RWPE1 (cell line): Measurements from ENCODE around the gene ZBTB12.
A peak's percentile ranks its signal among the peaks of the same experiment; 100 is the strongest.
"Not testable (repeated sequence)": the region's sequence is repeated elsewhere in the genome, so short reads cannot be mapped to it uniquely, and the experiment has no call there.

Experiments used
- CTCF ChIA-PET: fragments of 350-600 bp; sonication (Branson Sonifier 250); formaldehyde crosslinking; extraction: SDS; loops from one replicate; lab custom pipeline; 2021; lab: Yijun Ruan, JAX
- POLR2A ChIA-PET: fragments of 400-600 bp; formaldehyde crosslinking; extraction: SDS; loops from one replicate; lab custom pipeline; 2020; ENCODE audit warnings: antibody characterized with exemption; ENCODE audit not compliant: low non-redundant PET; lab: Yijun Ruan, JAX
- DNase-seq: peaks from one replicate; pipeline ENCODE4 v3.0.0; 2012; ENCODE audit warnings: low spot score
- H3K27ac ChIP-seq: fragments of 450-650 bp; 2 replicates; pipeline ENCODE4 v1.5.1; 2017
- TF ChIP-seq, protein P1 (sequence below): fragments of 450-650 bp; conservative IDR thresholded peaks from 2 replicates; pipeline ENCODE4 v1.5.1; 2017; ENCODE audit warnings: low read depth, mild to moderate bottlenecking

Gene ZBTB12

DNA sequence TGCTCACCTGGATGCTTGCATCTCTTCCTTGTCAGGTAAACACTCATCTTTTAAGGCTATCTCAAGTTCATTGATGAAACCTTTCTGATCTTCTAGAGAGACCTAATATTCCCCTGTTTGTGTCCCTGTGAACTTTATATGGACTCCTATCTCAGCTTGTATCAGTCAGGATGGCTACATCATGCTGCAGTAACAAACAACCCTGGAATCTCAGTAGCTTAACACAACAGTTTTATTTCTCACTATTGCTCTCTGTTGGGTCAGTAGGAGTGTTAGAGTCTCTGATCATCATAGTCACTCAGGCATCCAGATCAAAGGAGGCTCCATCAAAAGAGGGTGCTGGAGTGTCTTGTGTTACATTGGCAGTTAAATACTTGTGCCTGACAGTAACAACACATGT is 13.5 kb upstream of the ZBTB12 start:
- ChIA-PET CTCF (interaction anchor here (0.7 kb wide), 1 partner anchor 198 kb away, joined by 3 read pairs; no protein-coding TSS in a partner anchor), POLR2A (no interaction called here)
- no peak overlapping the region for H3K27ac ChIP-seq
- TF ChIP-seq, protein P1, sequence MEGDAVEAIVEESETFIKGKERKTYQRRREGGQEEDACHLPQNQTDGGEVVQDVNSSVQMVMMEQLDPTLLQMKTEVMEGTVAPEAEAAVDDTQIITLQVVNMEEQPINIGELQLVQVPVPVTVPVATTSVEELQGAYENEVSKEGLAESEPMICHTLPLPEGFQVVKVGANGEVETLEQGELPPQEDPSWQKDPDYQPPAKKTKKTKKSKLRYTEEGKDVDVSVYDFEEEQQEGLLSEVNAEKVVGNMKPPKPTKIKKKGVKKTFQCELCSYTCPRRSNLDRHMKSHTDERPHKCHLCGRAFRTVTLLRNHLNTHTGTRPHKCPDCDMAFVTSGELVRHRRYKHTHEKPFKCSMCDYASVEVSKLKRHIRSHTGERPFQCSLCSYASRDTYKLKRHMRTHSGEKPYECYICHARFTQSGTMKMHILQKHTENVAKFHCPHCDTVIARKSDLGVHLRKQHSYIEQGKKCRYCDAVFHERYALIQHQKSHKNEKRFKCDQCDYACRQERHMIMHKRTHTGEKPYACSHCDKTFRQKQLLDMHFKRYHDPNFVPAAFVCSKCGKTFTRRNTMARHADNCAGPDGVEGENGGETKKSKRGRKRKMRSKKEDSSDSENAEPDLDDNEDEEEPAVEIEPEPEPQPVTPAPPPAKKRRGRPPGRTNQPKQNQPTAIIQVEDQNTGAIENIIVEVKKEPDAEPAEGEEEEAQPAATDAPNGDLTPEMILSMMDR: no peak
- no peak for DNase-seq

DNA sequence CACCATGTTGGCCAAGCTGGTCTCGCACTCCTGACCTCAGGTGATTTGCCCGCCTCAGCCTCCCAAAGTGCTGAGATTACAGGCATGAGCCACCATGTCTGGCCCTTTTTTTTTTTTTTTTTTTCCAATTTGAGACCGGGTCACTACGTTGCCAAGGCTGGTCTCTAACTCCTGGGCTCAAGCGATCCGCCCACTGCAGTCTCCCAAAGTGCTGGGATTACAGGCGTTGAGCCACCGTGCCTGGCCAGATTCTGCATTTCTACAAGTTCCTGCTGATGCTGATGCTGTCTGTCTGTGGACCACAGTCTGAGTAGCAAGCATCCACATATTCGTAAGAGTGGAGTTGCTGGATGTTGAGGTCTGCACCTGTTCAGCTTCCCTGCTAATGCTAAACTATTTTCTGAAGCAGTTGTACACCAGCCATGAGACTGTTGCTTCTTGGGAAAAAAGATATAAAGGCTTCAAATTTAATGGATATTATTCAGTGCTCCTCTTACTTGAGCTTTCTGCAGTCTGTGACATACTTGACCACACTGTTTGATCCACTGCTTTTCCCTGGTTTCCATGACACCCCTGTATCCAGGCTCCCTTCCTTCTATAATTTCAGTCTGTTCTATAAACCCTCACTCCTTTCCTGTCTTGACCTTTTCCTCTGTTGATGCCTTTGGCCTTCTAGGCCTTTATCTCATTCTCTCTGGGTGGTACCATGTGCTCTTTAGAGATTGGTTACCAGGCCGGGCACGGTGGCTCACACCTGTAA is 10.1 kb upstream of the ZBTB12 start:
- DNase-seq: no peak
- ChIA-PET CTCF (no interaction called here), POLR2A (interaction anchor here (0.6 to 0.9 kb wide), 2 partner anchors 194 to 1663 kb away, joined by 4 read pairs; no protein-coding TSS in a partner anchor)
- peak overlapping the region; percentile 77 for H3K27ac ChIP-seq
- TF ChIP-seq, protein P1: no peak

DNA sequence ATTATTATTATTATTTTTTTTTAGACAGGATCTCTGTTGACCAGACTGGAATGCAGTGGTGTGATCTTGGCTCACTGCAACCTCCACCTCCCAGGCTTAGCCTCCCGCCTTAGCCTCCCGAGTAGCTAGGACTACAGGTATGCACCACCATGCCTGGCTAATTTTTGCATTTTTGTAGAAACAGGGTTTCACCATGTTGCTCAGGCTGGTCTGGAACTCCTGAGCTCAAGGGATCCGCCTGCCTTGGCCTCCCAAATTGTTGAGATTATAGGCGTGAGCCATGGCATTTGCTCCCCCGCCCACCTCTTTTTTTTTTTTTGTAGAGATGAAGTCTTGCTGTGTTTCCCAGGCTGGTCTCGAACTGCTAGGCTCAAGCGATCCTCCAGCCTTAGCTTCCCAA is 7.4 kb upstream of the ZBTB12 start:
- CTCF ChIA-PET: interaction anchor here (0.6 to 0.7 kb wide), 2 partner anchors 139 to 963 kb away, joined by 3 to 9 read pairs; no protein-coding TSS in a partner anchor
- H3K27ac ChIP-seq, DNase-seq, POLR2A ChIA-PET: not testable (repeated sequence)

DNA sequence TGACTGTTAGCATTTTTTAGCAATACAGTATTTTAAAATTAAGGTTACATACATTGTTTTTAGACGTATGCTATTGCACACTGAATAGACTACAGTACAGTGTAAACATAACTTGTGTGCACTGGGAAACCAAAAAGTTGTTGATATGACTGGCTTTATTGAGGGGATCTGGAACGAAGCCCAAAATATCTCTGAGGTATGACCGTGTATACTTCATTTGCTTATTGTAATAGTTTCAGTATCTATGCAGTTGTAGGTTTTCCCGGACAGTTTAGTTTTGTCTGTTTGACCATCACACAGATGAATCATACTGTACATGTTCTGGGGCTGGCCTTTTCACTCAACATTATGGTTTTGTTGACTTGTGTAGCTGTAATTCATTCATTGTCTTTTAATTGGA is 6.9 kb upstream of the ZBTB12 start:
- CTCF ChIA-PET: no interaction called here
- TF ChIP-seq, protein P1: no peak
- POLR2A ChIA-PET: interaction anchor here (0.7 kb wide), 1 partner anchor 344 kb away, joined by 4 read pairs; no protein-coding TSS in a partner anchor
- no peak for DNase-seq
- no peak overlapping the region for H3K27ac ChIP-seq

DNA sequence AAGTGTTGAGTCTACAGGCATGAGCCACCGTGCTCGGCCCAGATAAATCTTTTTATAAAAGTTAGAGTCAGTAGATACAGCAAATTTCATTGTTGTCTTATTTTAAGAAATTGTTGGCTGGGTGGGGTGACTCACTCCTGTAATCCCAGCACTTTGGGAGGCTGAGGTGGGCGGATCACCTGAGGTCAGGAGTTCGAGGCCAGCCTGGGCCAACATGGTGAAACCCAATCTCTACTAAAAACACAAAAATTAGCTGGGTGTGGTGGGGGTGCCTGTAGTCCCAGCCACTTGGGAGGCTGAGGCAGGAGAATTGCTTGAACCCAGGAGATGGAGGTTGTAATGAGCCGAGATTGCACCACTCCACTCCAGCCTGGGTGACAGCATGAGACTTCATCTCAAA is 6.4 kb upstream of the ZBTB12 start:
- POLR2A ChIA-PET: interaction anchor here (0.7 kb wide), 2 partner anchors 38 to 343 kb away, joined by 4 to 8 read pairs; partner anchors contain the start of gene CFB
- H3K27ac ChIP-seq, CTCF ChIA-PET, DNase-seq: not testable (repeated sequence)

DNA sequence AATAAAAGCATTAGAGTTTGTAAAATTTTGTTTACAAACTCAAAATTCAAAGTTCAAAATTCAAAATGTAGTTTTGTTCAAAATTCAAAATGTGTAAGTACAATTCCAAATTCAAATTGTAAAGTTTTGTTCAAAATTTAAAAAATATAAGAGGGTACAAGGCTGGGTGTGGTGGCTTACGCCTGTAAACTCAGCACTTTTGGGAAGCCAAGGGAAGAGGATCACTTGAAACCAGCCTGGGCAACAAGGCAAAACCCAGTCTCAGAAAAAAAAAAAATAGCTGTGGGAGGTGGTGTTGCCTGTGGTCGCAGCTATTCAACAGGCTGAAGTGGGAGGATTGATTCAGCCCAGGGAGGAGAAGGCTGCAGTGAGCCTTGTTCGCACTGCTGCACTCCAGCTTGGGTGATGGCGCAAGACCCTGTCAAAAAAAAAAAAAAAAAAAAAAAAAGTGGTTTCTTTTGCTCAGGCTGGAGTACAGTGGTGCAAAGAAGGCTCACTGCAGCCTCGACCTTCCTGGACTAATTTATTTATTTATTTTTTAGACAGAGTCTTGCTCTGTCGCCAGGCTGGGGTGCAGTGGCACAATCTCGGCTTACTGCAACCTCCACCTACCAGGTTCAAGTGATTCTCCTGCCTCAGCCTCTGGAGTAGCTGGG is 5.4 kb upstream of the ZBTB12 start:
- DNase-seq: no peak
- CTCF ChIA-PET: no interaction called here
- POLR2A ChIA-PET: interaction anchor here (0.6 to 0.7 kb wide), 2 partner anchors 39 to 43 kb away, joined by 6 to 8 read pairs; partner anchors contain the start of gene CFB
- H3K27ac ChIP-seq: no peak overlapping the region
- TF ChIP-seq, protein P1: no peak

DNA sequence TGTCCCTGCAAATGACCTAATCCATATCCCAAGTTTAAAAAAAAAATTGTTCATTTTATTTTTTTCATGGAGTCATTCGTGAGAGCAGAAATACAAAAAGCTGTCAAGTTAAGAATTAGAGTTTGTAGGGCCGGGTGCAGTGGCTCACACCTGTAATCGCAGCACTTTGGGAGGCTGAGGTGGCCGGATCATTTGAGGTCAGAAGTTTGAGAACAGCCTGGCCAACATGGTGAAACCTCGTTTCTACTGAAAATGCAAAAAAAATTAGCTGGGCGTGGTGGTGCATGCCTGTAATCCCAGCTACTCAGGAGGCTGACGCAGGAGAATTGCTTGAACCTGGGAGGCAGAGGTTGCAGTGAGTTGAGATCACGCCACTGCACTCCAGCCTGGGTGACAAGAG is 4.8 kb upstream of the ZBTB12 start:
- CTCF ChIA-PET, H3K27ac ChIP-seq, DNase-seq: not testable (repeated sequence)
- POLR2A ChIA-PET: interaction anchor here (0.6 kb wide), 1 partner anchor 43 kb away, joined by 6 read pairs; no protein-coding TSS in a partner anchor
